DMS79 (cell line): ENCODE results near the gene AGTR1.
"Not testable (repeated sequence)": the region's sequence is repeated elsewhere in the genome, so short reads cannot be mapped to it uniquely, and the experiment has no call there.

Experiments
- DNase-seq: peaks from one replicate; lab custom pipeline; 2025; lab: John Stamatoyannopoulos, UW

AGTR1 gene

DNA sequence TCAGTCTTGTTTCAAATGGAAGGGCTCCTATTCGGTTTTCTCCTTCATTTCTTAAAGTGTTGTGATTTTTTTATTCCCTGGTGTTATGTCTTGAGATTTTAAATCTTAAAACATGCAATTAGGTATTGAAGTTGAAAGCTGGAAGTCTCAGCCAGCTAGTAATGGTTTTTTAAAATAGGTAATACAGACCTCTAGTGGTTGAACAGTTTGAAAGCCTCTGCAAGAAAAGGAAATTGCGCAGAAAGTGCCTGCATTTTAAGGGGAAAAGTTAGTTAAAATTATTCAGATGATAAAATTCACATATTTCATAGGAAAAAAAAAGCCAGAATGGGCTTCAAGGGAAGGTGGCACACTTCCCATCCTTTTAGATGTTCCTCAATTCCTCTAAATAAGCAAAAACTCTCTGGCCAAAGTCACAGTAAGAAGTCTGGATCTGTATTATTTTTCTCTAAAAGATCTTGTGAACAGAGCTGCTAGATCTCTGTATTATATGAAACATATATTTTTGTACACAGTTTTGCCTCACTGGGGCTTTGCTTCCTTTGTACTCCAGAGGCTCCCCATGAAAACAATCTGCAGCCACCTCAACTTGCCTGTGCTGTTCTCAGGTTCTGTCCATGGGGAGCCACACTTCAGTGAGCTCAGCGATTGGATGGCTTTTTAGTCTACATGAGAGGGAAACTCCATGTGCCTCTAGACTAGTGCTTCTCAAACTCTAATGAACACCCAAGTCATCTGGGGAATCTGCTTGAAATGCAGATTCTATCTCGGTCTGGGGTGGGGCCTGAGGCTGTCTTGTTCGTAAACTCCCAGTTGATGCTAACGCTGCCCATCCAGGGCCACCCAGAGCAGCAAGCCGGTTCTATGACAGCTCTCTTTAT is 21.5 kb downstream of the AGTR1 start:
- no peak for DNase-seq

DNA sequence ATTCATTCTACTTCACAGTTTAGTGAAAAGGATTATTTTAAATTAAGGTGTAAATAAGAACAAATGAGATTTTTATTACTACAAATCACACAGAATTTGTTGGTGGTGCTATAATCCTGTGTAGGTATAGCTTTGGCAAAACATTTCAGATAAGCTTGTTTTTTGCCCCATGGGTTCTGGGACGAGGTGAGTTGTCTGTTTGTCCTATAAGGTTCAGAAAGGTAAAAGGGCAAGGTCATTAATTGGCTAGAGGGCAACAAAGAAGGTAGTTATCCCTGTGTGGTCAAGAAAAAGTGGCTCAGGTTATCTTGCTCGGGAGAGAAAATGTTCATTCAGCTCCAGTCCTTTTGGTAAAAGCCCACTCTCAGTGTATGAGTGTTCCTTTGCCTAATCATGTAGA is 23.2 kb downstream of the AGTR1 start:
- no peak for DNase-seq

DNA sequence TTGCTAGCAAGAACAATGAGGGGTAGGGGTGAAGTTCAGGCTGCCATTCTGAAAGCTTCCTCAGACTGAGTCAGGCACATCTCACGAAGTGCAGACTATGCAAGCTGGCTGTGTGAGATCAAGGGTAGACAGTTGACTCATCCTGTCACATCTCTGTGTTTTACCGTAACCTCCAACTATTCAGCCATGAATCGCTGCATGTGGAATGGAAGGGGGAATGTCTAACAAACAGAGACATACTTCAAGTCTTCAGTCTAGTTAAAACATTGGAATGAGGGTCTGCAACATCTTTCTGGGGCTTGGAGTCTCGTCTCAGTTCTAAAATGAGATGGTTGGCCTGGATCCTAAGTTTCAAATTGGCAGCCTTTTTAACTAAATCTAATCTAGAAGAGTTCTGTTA is 25.9 kb downstream of the AGTR1 start:
- no peak for DNase-seq

DNA sequence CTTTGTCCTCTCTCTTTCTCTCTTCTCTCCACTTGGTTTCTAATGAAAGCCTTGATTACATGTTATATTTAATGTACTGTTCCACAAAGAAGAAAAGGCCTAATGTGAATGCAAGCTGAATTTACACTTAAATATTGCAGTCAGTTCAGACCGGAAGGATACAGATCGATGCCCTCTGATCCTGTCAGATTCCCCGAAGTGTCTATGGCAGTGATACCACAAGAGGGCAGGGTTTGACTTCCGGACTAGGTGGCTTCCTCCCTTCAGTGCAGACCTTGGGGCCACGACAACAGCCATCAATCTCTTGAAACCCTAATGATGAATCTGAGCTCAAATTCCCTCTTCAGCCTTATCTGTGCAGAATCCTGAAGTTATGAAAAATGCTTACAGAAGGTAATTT is 29.5 kb downstream of the AGTR1 start:
- DNase-seq, result no peak

DNA sequence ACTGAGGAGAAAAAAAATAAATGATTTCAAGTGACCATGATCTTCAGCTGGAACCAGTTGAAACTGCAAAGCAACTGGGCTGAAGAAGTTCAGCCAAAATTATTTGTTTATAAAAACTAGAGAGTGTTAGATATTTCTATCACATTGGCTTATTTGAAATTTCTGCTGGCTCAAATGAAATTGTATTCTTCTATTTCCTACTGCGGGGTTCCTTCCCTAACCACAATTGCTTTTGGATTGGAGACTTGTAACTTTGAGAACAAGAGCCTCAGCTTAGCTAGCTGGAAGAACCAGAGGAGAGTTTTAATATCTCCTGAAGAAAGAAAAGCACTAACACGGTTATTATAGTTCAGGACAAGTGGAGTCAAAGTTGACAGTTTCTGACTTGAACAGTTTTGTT is 31.1 kb downstream of the AGTR1 start:
- no peak for DNase-seq

DNA sequence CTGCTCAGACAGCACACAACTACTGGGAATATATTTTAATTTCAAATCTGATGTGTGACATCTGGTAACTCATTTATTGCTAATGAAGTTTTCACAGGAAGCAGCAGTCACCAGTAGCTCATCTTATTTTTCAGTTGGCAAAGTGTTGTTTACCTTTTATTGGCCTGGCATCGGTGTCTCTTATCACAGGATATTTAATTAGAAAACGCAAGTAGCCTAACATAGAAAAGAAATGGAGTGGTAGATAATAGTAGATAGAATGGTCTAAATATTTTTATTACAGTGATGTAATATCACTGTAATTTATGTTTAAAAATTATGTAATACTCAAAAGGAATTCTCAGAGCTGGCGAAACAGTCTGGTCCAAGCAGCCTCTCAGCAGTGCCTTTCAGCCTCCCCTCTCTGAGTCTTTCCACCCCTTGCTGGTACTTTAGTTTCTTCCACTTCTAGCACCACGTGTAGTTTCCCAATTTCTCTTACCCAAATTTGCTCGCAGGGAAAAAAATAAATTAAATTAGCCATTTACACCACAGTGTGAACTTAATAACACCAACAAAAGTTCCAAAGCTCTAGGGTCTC is 31.9 kb downstream of the AGTR1 start:
- no peak for DNase-seq

DNA sequence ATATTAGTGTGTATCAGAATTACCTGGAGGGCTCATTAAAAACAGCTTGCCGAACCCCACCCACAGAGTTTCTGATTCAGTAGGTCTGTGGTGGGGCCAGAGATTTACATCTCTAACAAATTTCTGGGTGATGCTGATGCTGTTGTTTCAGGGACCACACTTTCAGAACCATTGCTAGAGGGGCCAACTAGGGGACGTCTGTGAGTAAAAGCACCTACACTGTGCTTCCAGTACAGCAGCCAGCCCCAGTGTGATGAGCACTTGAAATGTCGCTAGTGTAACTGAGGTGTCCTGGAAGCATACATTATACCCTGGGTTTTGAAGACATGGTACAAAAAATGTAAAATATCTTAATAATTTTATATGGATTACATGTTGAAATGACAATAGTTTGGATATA is 33.0 kb downstream of the AGTR1 start:
- DNase-seq, result no peak

DNA sequence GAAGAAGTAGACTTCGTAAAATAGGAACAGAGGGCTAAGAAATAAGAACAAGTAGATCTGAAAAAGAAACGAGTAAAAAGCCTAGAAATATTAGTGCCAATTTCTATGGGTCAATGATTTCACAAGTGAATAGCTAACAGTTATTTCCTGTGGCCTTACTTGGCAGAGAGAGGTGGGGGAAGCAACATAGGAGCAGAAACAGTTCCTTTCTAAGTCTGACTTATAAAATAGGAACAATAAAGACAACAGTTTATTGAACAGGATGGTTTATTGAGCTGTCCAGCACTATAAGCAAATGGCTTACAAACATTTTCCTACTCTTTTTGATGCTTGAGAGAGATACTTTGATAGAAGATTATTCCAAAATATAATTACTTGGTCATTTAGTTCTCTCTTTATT is 37.9 kb downstream of the AGTR1 start:
- no peak for DNase-seq

DNA sequence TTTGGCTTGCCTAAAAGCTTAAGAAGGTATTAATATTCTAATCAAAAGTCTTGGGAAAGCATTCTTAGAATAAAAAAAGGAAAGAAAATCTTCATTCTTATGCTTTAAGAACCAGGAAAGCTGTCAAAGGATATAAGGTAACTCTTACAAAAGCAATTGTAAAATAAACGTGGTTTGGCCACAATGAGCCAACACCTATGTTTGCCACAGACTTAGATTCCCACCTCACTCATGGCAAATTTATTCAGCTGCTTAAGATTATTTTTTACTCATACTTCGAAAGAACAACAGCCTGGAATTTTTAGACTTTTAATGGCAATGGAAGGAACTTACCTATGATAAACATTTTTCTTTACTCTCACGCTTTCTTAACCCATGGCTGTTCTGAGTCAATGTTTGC is 38.4 kb downstream of the AGTR1 start:
- DNase-seq, result no peak

DNA sequence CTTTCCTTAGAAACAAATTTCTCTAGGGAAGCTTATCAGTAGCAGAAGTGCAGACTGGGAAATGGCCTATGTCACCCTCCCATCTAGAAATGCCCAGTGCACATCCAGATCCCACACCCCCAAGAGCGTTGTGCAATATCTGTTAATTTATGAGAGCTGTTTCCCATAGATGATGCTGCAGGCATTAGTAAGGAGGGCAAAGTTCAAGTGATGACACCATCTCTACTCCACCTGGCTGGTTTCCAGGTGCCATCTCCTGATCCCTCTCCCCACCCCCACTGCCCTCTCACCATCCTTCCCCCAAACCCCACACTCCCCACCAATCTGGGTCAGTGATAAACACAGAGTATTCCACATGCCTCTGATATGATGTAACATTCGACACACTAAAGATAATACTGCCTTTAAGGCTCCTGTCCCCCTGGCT is 39.4 kb downstream of the AGTR1 start:
- no peak for DNase-seq

DNA sequence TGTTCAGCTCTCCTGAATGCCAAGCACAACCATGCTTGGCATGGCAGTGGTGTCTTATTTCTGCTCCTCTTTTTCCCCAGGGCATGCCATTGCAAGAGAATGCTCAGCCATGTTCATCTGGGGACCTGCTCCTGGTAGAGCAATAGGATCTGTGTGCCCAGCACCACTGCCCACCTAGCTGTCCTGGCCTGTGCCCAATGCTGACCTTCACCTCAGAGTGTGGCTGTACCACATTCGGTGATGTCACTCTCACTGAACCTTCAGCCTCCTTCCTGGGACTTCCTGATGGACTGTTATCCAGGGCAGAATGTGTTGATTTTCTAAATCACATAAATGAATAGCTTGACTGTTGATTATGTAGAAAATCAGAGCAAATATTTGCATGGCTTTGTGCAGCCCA is 42.0 kb downstream of the AGTR1 start:
- no peak for DNase-seq

DNA sequence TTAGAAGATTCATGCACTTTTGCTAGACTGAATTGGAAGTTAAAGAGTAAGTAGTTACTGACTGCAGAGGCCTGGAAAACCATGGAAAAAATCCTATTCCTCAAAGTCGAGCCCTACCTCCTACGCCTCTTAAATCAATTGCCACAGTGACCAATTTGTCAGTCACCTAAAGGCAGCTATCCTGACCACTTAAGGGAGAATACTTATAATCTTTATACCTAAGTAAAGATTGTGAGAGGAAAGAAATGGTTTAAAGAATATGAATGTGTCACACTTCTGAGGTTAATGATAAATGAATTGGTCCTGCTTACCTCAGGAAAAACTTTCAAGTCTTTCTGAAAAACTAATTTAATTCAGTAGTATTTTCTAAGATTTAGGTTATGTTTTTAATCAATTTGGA is 42.6 kb downstream of the AGTR1 start:
- DNase-seq, result no peak

DNA sequence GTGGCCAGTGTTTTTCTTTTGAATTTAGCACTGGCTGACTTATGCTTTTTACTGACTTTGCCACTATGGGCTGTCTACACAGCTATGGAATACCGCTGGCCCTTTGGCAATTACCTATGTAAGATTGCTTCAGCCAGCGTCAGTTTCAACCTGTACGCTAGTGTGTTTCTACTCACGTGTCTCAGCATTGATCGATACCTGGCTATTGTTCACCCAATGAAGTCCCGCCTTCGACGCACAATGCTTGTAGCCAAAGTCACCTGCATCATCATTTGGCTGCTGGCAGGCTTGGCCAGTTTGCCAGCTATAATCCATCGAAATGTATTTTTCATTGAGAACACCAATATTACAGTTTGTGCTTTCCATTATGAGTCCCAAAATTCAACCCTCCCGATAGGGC is 43.5 kb downstream of the AGTR1 start:
- DNase-seq, result no peak

DNA sequence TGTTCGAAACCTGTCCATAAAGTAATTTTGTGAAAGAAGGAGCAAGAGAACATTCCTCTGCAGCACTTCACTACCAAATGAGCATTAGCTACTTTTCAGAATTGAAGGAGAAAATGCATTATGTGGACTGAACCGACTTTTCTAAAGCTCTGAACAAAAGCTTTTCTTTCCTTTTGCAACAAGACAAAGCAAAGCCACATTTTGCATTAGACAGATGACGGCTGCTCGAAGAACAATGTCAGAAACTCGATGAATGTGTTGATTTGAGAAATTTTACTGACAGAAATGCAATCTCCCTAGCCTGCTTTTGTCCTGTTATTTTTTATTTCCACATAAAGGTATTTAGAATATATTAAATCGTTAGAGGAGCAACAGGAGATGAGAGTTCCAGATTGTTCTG is 44.4 kb downstream of the AGTR1 start:
- no peak for DNase-seq

DNA sequence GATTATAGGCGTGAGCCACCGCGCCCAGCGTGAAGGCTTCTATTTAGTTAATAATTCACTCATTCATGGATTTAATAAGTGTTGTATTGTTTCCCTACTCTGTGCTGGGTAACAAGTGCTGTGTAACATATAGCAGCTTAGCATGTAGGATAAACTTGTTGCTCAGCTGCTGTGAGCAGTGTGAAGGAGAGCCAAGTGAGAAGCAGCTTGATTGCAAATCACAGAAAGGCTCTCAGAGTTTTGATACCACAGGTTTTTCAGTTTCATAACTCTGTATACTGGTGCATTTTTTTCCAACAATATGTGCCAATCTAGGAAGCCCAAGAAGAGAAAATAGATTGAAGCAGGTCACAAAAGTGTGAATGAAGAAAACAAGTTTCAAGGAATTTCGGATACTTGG is 48.4 kb downstream of the AGTR1 start:
- DNase-seq, result no peak

DNA sequence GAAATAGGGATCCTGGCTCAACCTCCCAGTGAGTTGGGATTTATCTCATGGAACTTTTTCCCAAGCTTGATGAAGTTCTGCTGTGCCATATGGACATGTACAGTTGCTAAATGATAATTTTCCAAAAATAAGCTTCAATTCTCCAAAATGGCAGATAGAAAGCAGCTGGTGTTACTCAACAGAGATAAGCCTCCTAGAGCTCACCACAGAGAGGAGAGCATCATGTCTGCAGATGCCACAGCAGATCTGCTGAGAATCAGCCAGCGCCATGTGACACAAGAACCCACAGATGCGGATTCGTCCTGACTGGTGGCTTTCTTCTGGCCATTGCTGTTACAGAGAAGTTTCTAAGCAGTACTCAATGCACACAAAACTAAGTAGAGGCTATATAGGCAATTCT is 50.6 kb downstream of the AGTR1 start:
- DNase-seq, result no peak

DNA sequence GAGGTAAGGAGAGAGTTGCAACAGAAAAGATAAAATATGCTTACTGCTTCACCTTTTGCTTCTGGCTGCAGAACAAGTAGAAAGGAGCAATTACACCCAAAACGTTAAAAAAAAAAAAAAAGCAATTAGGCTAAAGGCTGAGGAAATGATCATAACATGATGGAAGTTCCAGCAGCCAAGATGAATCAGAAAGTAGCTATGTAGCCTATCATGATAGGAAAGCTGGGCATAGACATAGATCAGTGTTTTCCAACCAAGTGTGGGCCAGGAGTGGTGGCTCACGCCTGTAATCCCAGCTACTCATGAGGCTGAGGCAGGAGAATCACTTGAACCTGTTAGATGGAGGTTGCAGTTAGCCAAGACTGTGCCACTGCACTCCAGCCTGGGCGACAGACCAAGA is 52.6 kb downstream of the AGTR1 start:
- no peak for DNase-seq

DNA sequence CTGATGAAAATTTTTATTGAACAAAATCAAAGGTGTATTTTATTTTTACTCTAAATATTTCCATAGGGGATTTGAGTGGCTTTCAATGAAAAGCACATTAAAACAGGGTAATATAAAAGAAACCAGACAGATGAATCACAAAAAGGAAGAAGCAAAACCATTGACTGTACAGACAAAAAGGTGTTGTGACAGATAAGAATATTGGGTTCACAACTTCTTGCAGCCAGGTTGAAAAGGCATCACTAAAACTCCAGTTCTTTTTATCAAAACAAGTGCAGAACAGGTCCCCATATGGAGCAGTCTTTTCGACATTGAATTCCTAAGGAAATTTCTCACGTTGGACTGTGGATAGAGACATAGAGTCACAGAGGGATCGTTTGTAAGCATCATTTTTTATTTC is 53.8 kb downstream of the AGTR1 start:
- no peak for DNase-seq

DNA sequence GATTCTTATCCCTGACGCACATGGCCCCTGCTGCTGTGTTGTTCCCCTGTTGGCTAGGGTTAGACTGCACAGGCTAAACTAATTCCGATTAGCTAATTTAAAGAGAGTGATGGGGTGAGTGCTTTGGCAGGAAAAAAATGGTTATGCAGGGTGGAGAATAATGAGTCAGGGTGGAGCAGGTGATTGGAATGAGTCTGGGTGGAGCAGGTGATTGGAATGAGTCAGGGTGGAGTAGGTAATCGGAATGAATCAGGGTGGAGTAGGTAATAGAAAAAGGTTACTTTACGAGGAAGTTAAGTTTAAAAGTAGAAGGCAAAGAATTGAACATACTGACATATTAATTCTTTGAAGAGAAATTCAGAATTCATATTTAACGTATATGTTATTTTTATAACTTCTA is 55.7 kb downstream of the AGTR1 start:
- DNase-seq, result not testable (repeated sequence)

DNA sequence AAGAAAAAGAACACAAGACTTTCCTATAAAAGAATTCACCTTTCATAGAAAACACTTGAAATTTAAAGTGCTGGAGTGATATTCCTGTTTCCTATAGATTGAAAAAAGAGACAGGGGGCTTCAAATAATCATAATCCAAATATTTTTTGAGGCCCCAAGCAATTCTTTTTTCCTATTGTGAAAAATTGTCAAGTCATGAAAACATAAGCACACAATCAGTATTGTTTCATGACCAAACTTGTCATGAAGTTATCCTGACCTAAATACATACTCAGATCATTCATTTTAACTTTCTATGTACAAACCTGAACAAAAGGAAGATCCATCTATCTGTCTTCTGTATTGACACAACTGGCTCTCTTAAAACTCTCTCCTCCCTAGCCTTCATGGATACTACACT is 57.9 kb downstream of the AGTR1 start:
- no peak for DNase-seq

DNA sequence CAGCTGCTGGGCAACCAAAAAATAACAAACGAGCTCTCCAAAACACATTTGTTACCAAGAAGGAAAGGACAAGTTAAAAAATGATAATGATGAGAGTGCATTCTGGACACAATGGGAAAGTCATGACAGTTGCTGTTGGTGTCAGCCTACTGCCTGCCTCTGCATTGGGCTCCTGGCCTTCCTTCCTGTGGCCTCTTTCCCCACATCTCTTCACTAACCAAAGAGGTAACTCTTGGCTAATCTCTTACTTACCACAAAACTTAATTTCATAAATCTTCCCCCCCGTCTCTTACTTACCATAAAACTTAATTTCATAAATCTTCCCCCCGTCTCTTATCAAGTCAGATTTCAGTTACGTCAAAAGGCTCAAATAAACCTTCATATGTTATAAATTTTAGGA is 58.6 kb downstream of the AGTR1 start:
- no peak for DNase-seq

DNA sequence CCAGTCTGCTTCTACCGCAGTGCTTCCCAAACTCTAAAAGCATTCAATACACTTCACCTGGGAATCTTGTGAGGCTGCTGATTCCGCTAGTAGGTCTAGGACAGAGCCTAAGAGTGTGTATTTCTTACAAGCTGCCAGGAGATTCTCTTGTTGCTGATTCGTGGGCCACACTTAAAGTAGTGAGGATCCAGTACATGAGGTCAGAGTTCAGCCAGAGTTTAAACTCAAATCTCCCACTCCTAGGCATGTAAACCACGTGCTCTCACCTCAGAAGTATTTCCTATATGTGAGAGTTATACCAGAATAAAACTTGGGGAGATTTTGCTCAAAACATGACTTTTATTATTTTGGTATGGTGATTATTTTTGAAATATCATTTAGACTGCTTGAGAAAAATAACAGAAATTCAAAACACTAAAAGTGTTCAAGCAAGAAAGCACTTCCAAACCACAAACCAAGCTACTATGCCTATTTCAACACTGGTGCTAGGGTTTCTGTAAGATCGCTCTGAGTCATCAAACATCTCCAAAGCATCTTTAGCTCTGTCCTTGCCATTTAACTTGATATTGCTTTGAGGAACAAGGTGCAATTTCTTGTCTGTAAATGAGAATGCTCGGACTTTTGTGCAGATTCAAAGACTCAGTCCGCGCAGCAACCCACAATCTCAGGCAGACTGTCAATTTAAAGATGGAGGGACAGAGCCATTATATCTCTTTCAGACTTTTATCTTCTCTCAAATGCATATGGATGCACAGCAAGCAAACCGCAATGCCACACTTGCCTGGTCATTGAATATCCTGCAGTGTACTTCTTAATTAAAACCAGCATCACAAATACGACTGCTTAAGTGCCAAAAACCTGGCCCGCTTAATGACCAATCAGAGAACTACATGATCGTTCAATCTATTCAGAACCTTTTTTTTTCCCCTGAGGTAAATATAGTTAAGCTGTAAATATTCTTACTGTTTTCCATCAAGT is 59.8 kb downstream of the AGTR1 start:
- DNase-seq, result no peak
